ENCODE results near the gene SLC38A7. TPM values are rescaled to one million over a fixed set of nuclear protein-coding genes. Genes with fewer than 3 reads are reported as not detected.
"Not testable (repeated sequence)": the region's sequence is repeated elsewhere in the genome, so short reads cannot be mapped to it uniquely, and the experiment has no call there.

SLC38A7 gene
- total RNA-seq, 1 donor from 2014 or later, result 40.2 TPM

GRCh38 chr16:58692450-58692849 lies 7.9 kb upstream of the SLC38A7 start:
- Mint-ChIP-seq H3K4me3 (ENCODE audit: unreplicated experiment) (no peak overlapping the region), H3K27me3 (ENCODE audit: low read depth, unreplicated experiment) (peaks cover 11% of the 10 kb centered on the region), H3K36me3 (ENCODE audit: low read depth, unreplicated experiment) (no peaks in the 10 kb centered on the region), H3K27ac (ENCODE audit: unreplicated experiment) (no peak overlapping the region), H3K9me3 (ENCODE audit: unreplicated experiment) (peaks cover 20% of the 10 kb centered on the region), H3K4me1 (ENCODE audit: low read depth, unreplicated experiment) (no peaks in the 10 kb centered on the region)
- Histone ChIP-seq H3K79me2 (ENCODE audit: insufficient read depth, low read length) (no peaks in the 10 kb centered on the region), H2AFZ (ENCODE audit: low read depth, low read length) (no peak overlapping the region), H3K27me3 (ENCODE audit: insufficient read depth, low read length) (peaks cover 4% of the 10 kb centered on the region), H3K9ac (ENCODE audit: low read length) (no peak overlapping the region), H3K4me1 (ENCODE audit: insufficient read depth, low read length) (no peaks in the 10 kb centered on the region), H3K4me2 (ENCODE audit: low read length) (no peak overlapping the region), H3K9me3 (ENCODE audit: insufficient read depth, low read depth, low read length) (no peaks in the 10 kb centered on the region), H4K20me1 (ENCODE audit: insufficient read depth, low read length) (no peaks in the 10 kb centered on the region), H3K4me3 (ENCODE audit: insufficient read depth, low read depth, low read length) (no peak overlapping the region), H3K36me3 (ENCODE audit: insufficient read depth, low read length) (no peaks in the 10 kb centered on the region), H3K27ac (ENCODE audit: low read depth, low read length) (no peak overlapping the region)
- no peak for FAIRE-seq
- no peak for DNase-seq (ENCODE audit: low read depth)
- TF ChIP-seq EZH2 (IDR thresholded peaks at IDR 0.05; ENCODE audit: insufficient read depth, low read length) (no peak), CTCF (IDR thresholded peaks at IDR 0.05; ENCODE audit: insufficient read depth, low read depth, low read length) (no peak)

GRCh38 chr16:58686985-58687706 lies 2.6 kb upstream of the SLC38A7 start:
- H3K36me3 Mint-ChIP-seq (ENCODE audit: low read depth, unreplicated experiment); H4K20me1 ChIP-seq (ENCODE audit: insufficient read depth, low read length); H3K27ac Mint-ChIP-seq (ENCODE audit: unreplicated experiment); H3K4me2 ChIP-seq (ENCODE audit: low read length); FAIRE-seq; H3K27me3 ChIP-seq (ENCODE audit: insufficient read depth, low read length); H3K9me3 ChIP-seq (ENCODE audit: insufficient read depth, low read depth, low read length); H3K4me1 Mint-ChIP-seq (ENCODE audit: low read depth, unreplicated experiment); H3K9ac ChIP-seq (ENCODE audit: low read length); H3K4me3 ChIP-seq (ENCODE audit: insufficient read depth, low read depth, low read length); H3K27ac ChIP-seq (ENCODE audit: low read depth, low read length); H3K9me3 Mint-ChIP-seq (ENCODE audit: unreplicated experiment); H3K4me3 Mint-ChIP-seq (ENCODE audit: unreplicated experiment); H3K36me3 ChIP-seq (ENCODE audit: insufficient read depth, low read length); H2AFZ ChIP-seq (ENCODE audit: low read depth, low read length): not testable (repeated sequence)
- Histone ChIP-seq H3K79me2 (ENCODE audit: insufficient read depth, low read length) (peaks cover 18% of the 10 kb centered on the region), H3K4me1 (ENCODE audit: insufficient read depth, low read length) (peaks cover 12% of the 10 kb centered on the region)
- H3K27me3 Mint-ChIP-seq (ENCODE audit: low read depth, unreplicated experiment), result peaks cover 11% of the 10 kb centered on the region
- DNase-seq (ENCODE audit: low read depth), result peak; percentile 27

- H3K4me3 Mint-ChIP-seq (ENCODE audit: unreplicated experiment), result peak overlapping the region; percentile 97
- peaks cover 4% of the 10 kb centered on the region for H3K9me3 Mint-ChIP-seq (ENCODE audit: unreplicated experiment)
- Histone ChIP-seq H3K9ac (ENCODE audit: low read length) (peak overlapping the region; percentile 96), H3K27me3 (ENCODE audit: insufficient read depth, low read length) (peaks cover 4% of the 10 kb centered on the region), H3K79me2 (ENCODE audit: insufficient read depth, low read length) (peaks cover 21% of the 10 kb centered on the region), H3K27ac (ENCODE audit: low read depth, low read length) (no peak overlapping the region), H4K20me1 (ENCODE audit: insufficient read depth, low read length) (peaks cover 19% of the 10 kb centered on the region), H2AFZ (ENCODE audit: low read depth, low read length) (peak overlapping the region; percentile 98), H3K36me3 (ENCODE audit: insufficient read depth, low read length) (no peaks in the 10 kb centered on the region), H3K4me2 (ENCODE audit: low read length) (peak overlapping the region; percentile 98), H3K4me3 (ENCODE audit: insufficient read depth, low read depth, low read length) (peak overlapping the region; percentile 95), H3K4me1 (ENCODE audit: insufficient read depth, low read length) (peaks cover 12% of the 10 kb centered on the region), H3K9me3 (ENCODE audit: insufficient read depth, low read depth, low read length) (no peaks in the 10 kb centered on the region)
- FAIRE-seq (no peak), DNase-seq (ENCODE audit: low read depth) (no peak)
- no peak overlapping the region for H3K27ac Mint-ChIP-seq (ENCODE audit: unreplicated experiment)
- peaks cover 8% of the 10 kb centered on the region for H3K4me1 Mint-ChIP-seq (ENCODE audit: low read depth, unreplicated experiment)
- peaks cover 9% of the 10 kb centered on the region for H3K27me3 Mint-ChIP-seq (ENCODE audit: low read depth, unreplicated experiment)
- TF ChIP-seq CTCF (IDR thresholded peaks at IDR 0.05; ENCODE audit: insufficient read depth, low read depth, low read length) (no peak), EZH2 (IDR thresholded peaks at IDR 0.05; ENCODE audit: insufficient read depth, low read length) (no peak)
- H3K36me3 Mint-ChIP-seq (ENCODE audit: low read depth, unreplicated experiment), result peaks cover 13% of the 10 kb centered on the region
Measured at GRCh38 chr16:58685084-58685449, 497 bp upstream of the SLC38A7 start.

Data from astrocyte (in vitro differentiated cells and primary cell).